Right atrium auricular region (tissue), 2 donors: ENCODE measurements around the gene TENT5A. TPM values are rescaled to one million over a fixed set of nuclear protein-coding genes. Genes with fewer than 3 reads are reported as not detected.

ENCODE experiments used
- DNase-seq: peaks from one replicate; pipeline ENCODE4 v3.0.0-alpha.2; 2019; ENCODE audit warnings: low spot score
- H3K27ac ChIP-seq, 2 donors: fragments of 200-600 bp; sonication (generic); 1 replicate in 1 of 2; 2 replicates in 1 of 2; pipeline ENCODE4 v1.5.1; 2016 to 2019
- H3K27me3 ChIP-seq, 2 donors: fragments of 200-600 bp; sonication (generic); one replicate each; pipeline versions ENCODE4 v1.5.1 to v1.6.0; 2017 to 2019
- H3K36me3 ChIP-seq: fragments of 200-600 bp; sonication (generic); one replicate; pipeline ENCODE4 v1.5.1; 2016
- H3K4me1 ChIP-seq, 2 donors: fragments of 200-600 bp; sonication (generic); one replicate each; pipeline versions ENCODE4 v1.5.1 to v1.6.0; 2017 to 2019
- H3K4me3 ChIP-seq, 2 donors: fragments of 200-600 bp; sonication (generic); 1 replicate in 1 of 2; 2 replicates in 1 of 2; pipeline ENCODE4 v1.5.1; 2017 to 2019; ENCODE audit warnings: mild to moderate bottlenecking in 1 of 2, moderate library complexity in 1 of 2
- H3K9me3 ChIP-seq, 2 donors: fragments of 200-600 bp; sonication (generic); one replicate each; pipeline ENCODE4 v1.5.1; 2019
- total RNA-seq, 2 donors: library from RNA; depleted of rRNA; stranded (reverse); fragments of >200 nt; gene quantifications; one replicate each; pipeline ENCODE4 v1.1.0, GENCODE V29; 2016
- TF ChIP-seq, protein P1 (sequence below), 2 donors: fragments of 200-600 bp; sonication (generic); IDR thresholded peaks; one replicate each; pipeline ENCODE4 v1.5.1; 2019; ENCODE audit warnings: antibody characterized with exemption in 2 of 2

TENT5A gene
- total RNA-seq, 2 donors from 2014 or later, result 21.1 to 22.0 TPM

DNA sequence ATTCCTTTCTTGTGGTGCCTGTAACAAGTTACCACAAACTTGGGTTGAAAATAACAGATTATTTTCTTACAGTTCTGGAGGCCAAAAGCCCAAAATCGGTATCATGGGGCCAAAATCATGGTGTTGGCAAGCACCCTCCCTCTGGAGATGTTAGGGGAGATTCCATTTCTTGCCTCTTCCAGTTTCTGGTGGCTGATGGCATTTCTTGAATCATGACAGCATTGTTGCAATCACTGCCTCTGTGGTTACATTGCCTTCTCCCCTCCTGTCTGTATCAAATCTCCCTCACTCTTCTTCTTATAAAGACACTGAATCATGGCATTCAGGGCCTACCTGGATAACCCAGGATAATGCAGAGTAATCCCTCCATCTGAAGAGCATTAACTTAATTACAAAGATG lies 17.9 kb upstream of the TENT5A start:
- no peak overlapping the region for H3K4me3 ChIP-seq
- H3K4me1 ChIP-seq, result peaks cover 0 to 14% of the 10 kb centered on the region in 2 donors
- H3K27me3 ChIP-seq, result no peaks in the 10 kb centered on the region
- TF ChIP-seq, protein P1, sequence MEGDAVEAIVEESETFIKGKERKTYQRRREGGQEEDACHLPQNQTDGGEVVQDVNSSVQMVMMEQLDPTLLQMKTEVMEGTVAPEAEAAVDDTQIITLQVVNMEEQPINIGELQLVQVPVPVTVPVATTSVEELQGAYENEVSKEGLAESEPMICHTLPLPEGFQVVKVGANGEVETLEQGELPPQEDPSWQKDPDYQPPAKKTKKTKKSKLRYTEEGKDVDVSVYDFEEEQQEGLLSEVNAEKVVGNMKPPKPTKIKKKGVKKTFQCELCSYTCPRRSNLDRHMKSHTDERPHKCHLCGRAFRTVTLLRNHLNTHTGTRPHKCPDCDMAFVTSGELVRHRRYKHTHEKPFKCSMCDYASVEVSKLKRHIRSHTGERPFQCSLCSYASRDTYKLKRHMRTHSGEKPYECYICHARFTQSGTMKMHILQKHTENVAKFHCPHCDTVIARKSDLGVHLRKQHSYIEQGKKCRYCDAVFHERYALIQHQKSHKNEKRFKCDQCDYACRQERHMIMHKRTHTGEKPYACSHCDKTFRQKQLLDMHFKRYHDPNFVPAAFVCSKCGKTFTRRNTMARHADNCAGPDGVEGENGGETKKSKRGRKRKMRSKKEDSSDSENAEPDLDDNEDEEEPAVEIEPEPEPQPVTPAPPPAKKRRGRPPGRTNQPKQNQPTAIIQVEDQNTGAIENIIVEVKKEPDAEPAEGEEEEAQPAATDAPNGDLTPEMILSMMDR (IDR thresholded peaks at IDR 0.05), result no peak
- H3K9me3 ChIP-seq, result no peaks in the 10 kb centered on the region
- H3K36me3 ChIP-seq, result no peaks in the 10 kb centered on the region
- no peak overlapping the region for H3K27ac ChIP-seq
- DNase-seq, result no peak

DNA sequence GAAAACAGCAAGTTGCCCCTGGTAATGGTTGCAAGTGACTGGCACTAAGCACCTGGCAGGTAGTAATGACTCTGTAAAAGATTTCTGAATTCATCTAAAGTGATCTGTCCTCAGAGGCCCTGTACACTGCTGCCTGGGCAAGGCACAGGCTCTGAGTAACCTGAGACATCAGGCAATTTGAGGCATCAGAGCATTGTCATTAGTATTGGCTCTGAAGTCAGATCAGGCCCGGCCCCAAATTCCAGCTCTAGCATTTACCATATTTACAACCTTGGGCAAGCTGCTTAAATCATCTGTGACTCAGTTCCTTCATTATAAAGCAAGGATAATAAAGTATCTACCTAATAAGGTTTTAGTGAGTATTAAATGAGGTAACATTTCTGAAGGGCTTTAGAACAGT lies 17.3 kb upstream of the TENT5A start:
- TF ChIP-seq, protein P1 (IDR thresholded peaks at IDR 0.05), result no peak
- no peaks in the 10 kb centered on the region for H3K9me3 ChIP-seq

DNA sequence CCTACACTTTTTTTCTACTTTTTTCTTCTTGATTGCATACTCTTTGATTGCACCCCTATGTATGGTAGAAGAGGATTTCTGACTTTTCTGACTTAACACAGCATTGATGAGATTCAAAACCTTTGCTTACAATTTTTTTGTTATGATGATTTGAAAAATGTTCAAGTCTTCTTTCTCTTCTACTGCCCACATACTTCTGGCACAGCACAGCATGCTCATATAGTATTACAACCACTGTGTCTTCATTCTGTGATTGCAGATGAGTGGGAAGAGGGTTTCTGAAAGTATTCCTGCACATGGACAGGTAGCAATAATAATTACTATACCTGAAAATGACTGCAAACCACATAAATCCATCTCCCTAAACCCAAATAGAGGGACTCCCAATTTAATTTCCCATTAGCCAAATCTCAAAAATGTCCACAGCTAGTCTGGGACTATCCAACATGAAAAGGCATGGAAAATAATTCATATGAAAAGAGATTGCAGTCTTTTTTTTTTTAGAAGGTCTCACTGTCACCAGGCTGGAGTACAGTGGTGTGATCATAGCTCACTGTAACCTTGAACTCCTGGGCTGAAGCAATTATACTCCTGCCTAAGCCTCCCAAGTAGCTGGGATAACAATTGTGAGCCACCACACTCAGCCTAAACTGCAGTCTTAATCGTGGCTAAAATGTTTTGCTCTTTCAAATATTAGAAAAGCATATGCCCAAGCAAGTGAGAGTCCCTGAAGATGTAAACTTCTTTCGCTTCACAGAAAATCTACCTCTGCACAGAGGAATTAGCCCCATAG lies 15.9 kb upstream of the TENT5A start:
- Histone ChIP-seq H3K27ac (no peak overlapping the region), H3K36me3 (no peaks in the 10 kb centered on the region)
- TF ChIP-seq, protein P1 (IDR thresholded peaks at IDR 0.05), result no peak

More for the DNA sequence above, 17.3 kb upstream of the TENT5A start:
- Histone ChIP-seq H3K4me1 (peaks cover 0 to 14% of the 10 kb centered on the region in 2 donors), H3K36me3 (no peaks in the 10 kb centered on the region), H3K27ac (no peak overlapping the region), H3K4me3 (no peak overlapping the region), H3K27me3 (no peaks in the 10 kb centered on the region)
- DNase-seq, result no peak

DNA sequence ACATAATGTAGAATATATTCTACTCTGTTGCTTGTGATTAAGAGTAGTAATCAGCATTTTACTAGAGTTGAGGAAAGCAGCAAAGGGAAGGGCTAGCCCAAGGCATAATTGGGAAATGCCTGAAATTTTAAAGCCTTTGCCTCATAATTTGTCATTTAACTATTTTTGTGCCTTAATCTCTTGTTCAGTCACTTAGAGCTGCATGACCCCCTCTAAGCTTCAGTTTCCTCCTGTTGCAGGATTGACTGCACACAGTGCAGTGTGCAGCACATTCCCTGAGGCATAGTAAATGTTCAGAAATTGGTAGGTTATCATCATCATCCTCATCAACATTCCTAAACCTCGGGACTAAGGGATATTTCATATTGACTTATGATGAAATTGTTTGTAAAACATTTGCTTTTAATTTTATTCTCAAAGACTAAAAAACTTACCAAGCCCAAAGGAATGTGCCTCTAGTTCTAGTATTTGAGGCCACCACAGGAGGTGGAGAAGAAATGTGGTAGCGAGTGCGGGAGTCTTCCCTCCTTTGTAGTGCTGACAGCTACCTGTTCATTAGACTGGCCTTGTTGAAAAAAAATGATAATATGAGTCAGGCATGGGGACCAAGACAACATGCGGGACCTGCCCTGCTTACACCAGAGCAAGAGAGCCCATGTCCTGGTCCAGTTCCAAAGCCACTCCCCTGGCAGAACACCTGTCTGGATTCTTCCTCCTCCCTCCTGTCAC lies 14.8 kb upstream of the TENT5A start:
- H3K27ac ChIP-seq, result no peak overlapping the region
- no peak overlapping the region for H3K4me3 ChIP-seq
- H3K4me1 ChIP-seq, result peaks cover 0 to 14% of the 10 kb centered on the region in 2 donors
- no peaks in the 10 kb centered on the region for H3K9me3 ChIP-seq
- DNase-seq, result no peak
- H3K27me3 ChIP-seq, result no peaks in the 10 kb centered on the region
- TF ChIP-seq, protein P1 (IDR thresholded peaks at IDR 0.05), result no peak
- H3K36me3 ChIP-seq, result no peaks in the 10 kb centered on the region

More for the DNA sequence above, 15.9 kb upstream of the TENT5A start:
- H3K4me1 ChIP-seq, result peaks cover 0 to 14% of the 10 kb centered on the region in 2 donors
- no peaks in the 10 kb centered on the region for H3K27me3 ChIP-seq
- no peak for DNase-seq
- H3K9me3 ChIP-seq, result no peaks in the 10 kb centered on the region
- H3K4me3 ChIP-seq, result no peak overlapping the region

DNA sequence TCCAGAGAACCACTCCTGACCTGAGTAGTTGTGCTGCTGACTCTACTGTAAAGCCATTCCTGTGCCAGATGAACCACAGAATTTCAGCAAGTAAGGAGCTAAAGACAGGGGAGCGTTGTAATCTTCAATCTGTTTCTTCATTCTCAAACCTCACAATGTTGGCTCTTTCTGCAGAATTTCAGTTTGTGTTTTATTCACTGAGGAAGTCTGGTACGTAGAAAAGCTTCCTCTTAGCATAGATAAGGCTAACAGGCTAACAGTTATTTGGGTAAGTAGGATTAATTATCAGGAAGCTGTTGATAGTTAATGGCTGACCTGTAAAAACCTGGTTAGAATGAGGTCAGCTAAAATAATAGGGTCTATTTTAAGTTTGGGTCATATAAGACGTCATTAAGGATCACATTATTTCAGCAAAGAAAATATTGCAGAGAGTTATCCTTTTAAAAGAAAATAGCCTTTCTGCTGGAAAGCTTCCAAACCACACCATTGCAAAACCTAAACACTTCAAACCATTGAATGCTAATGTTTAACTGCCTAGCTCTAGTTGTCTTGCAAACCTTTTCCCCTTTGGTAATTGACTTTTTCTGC lies 14.1 kb upstream of the TENT5A start:
- DNase-seq, result no peak
- TF ChIP-seq, protein P1 (IDR thresholded peaks at IDR 0.05), result no peak
- H3K9me3 ChIP-seq, result no peaks in the 10 kb centered on the region
- peak overlapping the region; percentile 21 to 31 for H3K27ac ChIP-seq
- H3K4me3 ChIP-seq, result no peak overlapping the region
- H3K4me1 ChIP-seq, result peaks cover 0 to 14% of the 10 kb centered on the region in 2 donors
- no peaks in the 10 kb centered on the region for H3K36me3 ChIP-seq
- no peaks in the 10 kb centered on the region for H3K27me3 ChIP-seq
